Mucosa of rectum (tissue), 2 donors: ENCODE measurements around the gene XPNPEP1.

Source experiments
- H3K27ac ChIP-seq, 2 donors: one replicate each; pipeline ENCODE4 v1.7.0; 2013; ENCODE audit warnings: inconsistent platforms in 2 of 2, low read depth in 2 of 2, low read length in 2 of 2
- H3K27me3 ChIP-seq, 2 donors: one replicate each; pipeline ENCODE4 v1.7.0; 2013; ENCODE audit warnings: low read length in 2 of 2; ENCODE audit not compliant: control insufficient read depth in 2 of 2, insufficient read depth in 2 of 2
- H3K36me3 ChIP-seq, 2 donors: one replicate each; pipeline ENCODE4 v1.7.0; 2013; ENCODE audit warnings: low read length in 2 of 2; ENCODE audit not compliant: control insufficient read depth in 2 of 2, insufficient read depth in 2 of 2
- H3K4me1 ChIP-seq, 2 donors: one replicate each; pipeline ENCODE4 v1.7.0; 2013; ENCODE audit warnings: low read length in 2 of 2, mild to moderate bottlenecking in 1 of 2; ENCODE audit not compliant: control insufficient read depth in 2 of 2, insufficient read depth in 2 of 2
- H3K4me3 ChIP-seq, 2 donors: one replicate each; pipeline ENCODE4 v1.7.0; 2013; ENCODE audit warnings: low read length in 2 of 2
- H3K9ac ChIP-seq, 2 donors: one replicate each; pipeline ENCODE4 v1.7.0; 2013; ENCODE audit warnings: low read length in 2 of 2, low read depth in 1 of 2, mild to moderate bottlenecking in 1 of 2
- H3K9me3 ChIP-seq, 2 donors: one replicate each; pipeline ENCODE4 v1.7.0; 2013; ENCODE audit warnings: low read length in 2 of 2; ENCODE audit not compliant: control insufficient read depth in 2 of 2
- donor health status: healthy.
- donor health status: Normal muscosa, but diverticular disease.

Gene XPNPEP1

GRCh38 chr10:109886037-109886780 is 37.1 kb downstream of the XPNPEP1 start:
- Histone ChIP-seq H3K9me3 (no peaks in the 10 kb centered on the region), H3K4me3 (no peak overlapping the region), H3K27me3 (no peaks in the 10 kb centered on the region), H3K4me1 (peaks cover 3 to 7% of the 10 kb centered on the region in 2 donors), H3K36me3 (peaks cover 63 to 70% of the 10 kb centered on the region in 2 donors), H3K27ac (no peak overlapping the region), H3K9ac (no peak overlapping the region)

- Histone ChIP-seq H3K27ac (no peak overlapping the region), H3K4me3 (no peak overlapping the region), H3K27me3 (no peaks in the 10 kb centered on the region), H3K9me3 (no peaks in the 10 kb centered on the region), H3K36me3 (peaks cover 62 to 71% of the 10 kb centered on the region in 2 donors), H3K9ac (no peak overlapping the region), H3K4me1 (peaks cover 0 to 7% of the 10 kb centered on the region in 2 donors)
These were observed 39.2 kb downstream of the XPNPEP1 start for GRCh38 chr10:109883859-109884771.

- Histone ChIP-seq H3K36me3 (peaks cover 53 to 64% of the 10 kb centered on the region in 2 donors), H3K27ac (no peak overlapping the region), H3K27me3 (no peaks in the 10 kb centered on the region), H3K4me3 (no peak overlapping the region), H3K9ac (no peak overlapping the region), H3K4me1 (peaks cover 0 to 7% of the 10 kb centered on the region in 2 donors), H3K9me3 (no peaks in the 10 kb centered on the region)
These were observed 40.9 kb downstream of the XPNPEP1 start for GRCh38 chr10:109882251-109883057.

GRCh38 chr10:109881769-109882057 is 41.6 kb downstream of the XPNPEP1 start:
- Histone ChIP-seq H3K4me1 (peaks cover 0 to 7% of the 10 kb centered on the region in 2 donors), H3K4me3 (no peak overlapping the region), H3K27ac (no peak overlapping the region), H3K9ac (no peak overlapping the region), H3K9me3 (no peaks in the 10 kb centered on the region), H3K36me3 (peaks cover 56 to 64% of the 10 kb centered on the region in 2 donors), H3K27me3 (no peaks in the 10 kb centered on the region)

GRCh38 chr10:109880886-109881768 is 42.2 kb downstream of the XPNPEP1 start:
- peaks cover 54 to 60% of the 10 kb centered on the region in 2 donors for H3K36me3 ChIP-seq
- peaks cover 0 to 7% of the 10 kb centered on the region in 2 donors for H3K4me1 ChIP-seq
- H3K4me3 ChIP-seq = no peak overlapping the region
- no peaks in the 10 kb centered on the region for H3K27me3 ChIP-seq
- no peaks in the 10 kb centered on the region for H3K9me3 ChIP-seq
- H3K27ac ChIP-seq = no peak overlapping the region
- H3K9ac ChIP-seq = no peak overlapping the region

- Histone ChIP-seq H3K4me3 (no peak overlapping the region), H3K9me3 (no peaks in the 10 kb centered on the region), H3K36me3 (peaks cover 54 to 63% of the 10 kb centered on the region in 2 donors), H3K9ac (no peak overlapping the region), H3K27ac (no peak overlapping the region), H3K27me3 (no peaks in the 10 kb centered on the region), H3K4me1 (no peaks in the 10 kb centered on the region)
These were observed 45.8 kb downstream of the XPNPEP1 start for GRCh38 chr10:109877546-109877945.

GRCh38 chr10:109875828-109876821 is 47.2 kb downstream of the XPNPEP1 start:
- H3K4me1 ChIP-seq = no peaks in the 10 kb centered on the region
- H3K36me3 ChIP-seq = peaks cover 59 to 62% of the 10 kb centered on the region in 2 donors
- H3K27me3 ChIP-seq = no peaks in the 10 kb centered on the region
- no peak overlapping the region for H3K27ac ChIP-seq
- no peak overlapping the region for H3K9ac ChIP-seq
- H3K4me3 ChIP-seq = no peak overlapping the region
- no peaks in the 10 kb centered on the region for H3K9me3 ChIP-seq

- no peaks in the 10 kb centered on the region for H3K9me3 ChIP-seq
- H3K9ac ChIP-seq = no peak overlapping the region
- H3K27me3 ChIP-seq = no peaks in the 10 kb centered on the region
- H3K27ac ChIP-seq = peak overlapping the region in 1 of 2 donors; percentile 13
- H3K4me3 ChIP-seq = no peak overlapping the region
- no peaks in the 10 kb centered on the region for H3K4me1 ChIP-seq
- peaks cover 59% of the 10 kb centered on the region in 2 donors for H3K36me3 ChIP-seq
These were observed 48.2 kb downstream of the XPNPEP1 start for GRCh38 chr10:109875151-109875568.
